ENCODE data around the gene GPN2. TPM values are rescaled to one million over a fixed set of nuclear protein-coding genes. Genes with fewer than 3 reads are reported as not detected.

GPN2 gene
- total RNA-seq (2022) (31.2 and 32.0 TPM in 2 replicates), Bru-seq, nascent RNA (percentile 76 among the genes with signal in this experiment), BruChase-seq, experiment 1, labeled RNA remaining after a 2-hour chase (percentile 84 among the genes with signal in this experiment), BruChase-seq, experiment 2, labeled RNA remaining after a 6-hour chase (percentile 84 among the genes with signal in this experiment)
- long read RNA-seq, full-length matches to known transcripts, result 45 of 51 reads
- long read RNA-seq, partial matches to known transcripts, result 2 of 51 reads
- long read RNA-seq, other reads (novel, unspliced or antisense), result 4 of 51 reads

- Histone ChIP-seq H3K4me1 (no peaks in the 10 kb centered on the region), H3K9me3 (no peaks in the 10 kb centered on the region), H3K4me3 (ENCODE audit: low read depth, low read length) (peak within 1 kb of the TSS; percentile 96), H3K36me3 (ENCODE audit: control insufficient read depth, insufficient read depth, low read length) (no peaks in the 10 kb centered on the region; the same call in none of the 2 replicates), H3K27me3 (replicated peaks; ENCODE audit: control insufficient read depth, insufficient read depth, low read length) (no peaks in the 10 kb centered on the region)
- H3K36me3 Mint-ChIP-seq (ENCODE audit: insufficient read depth, unreplicated experiment), result peaks cover 75% of the 10 kb centered on the region
- intact Hi-C loops (cut with micrococcal nuclease; ENCODE audit: unreplicated experiment), result loop anchor here (1.0 kb wide), 1 partner anchor 24 kb away; no protein-coding TSS in a partner anchor
- no peak for TF ChIP-seq CTCF (IDR thresholded peaks at IDR 0.05; ENCODE audit: insufficient read depth in 1 of 2, low read depth in 1 of 2, low read length in 1 of 2, severe bottlenecking in 1 of 2, unreplicated experiment in 1 of 2)
- no TSS peak for BruUV-seq (replicated peaks)
- H3K27ac Mint-ChIP-seq (ENCODE audit: unreplicated experiment), result peak within 1 kb of the TSS; percentile 90
- CTCF ChIA-PET, result interaction anchor here (0.6 to 1.2 kb wide), 7 partner anchors 10 to 390 kb away, joined by 3 to 5 read pairs (median 3); partner anchors contain the start of genes GPATCH3, NR0B2 and NUDC
- H3K9me3 Mint-ChIP-seq (ENCODE audit: unreplicated experiment), result no peaks in the 10 kb centered on the region
- DNase-seq, result peak; percentile 69 to 73
- peaks cover 11% of the 10 kb centered on the region for H3K4me1 Mint-ChIP-seq (ENCODE audit: low read depth, unreplicated experiment)
- POLR2A ChIA-PET, result interaction anchor here (0.6 to 2.5 kb wide), 9 partner anchors 11 to 417 kb away, joined by 3 to 23 read pairs (median 3); partner anchors contain the start of genes GPATCH3, NR0B2, PIGV and SFN
- H3K4me3 Mint-ChIP-seq (ENCODE audit: unreplicated experiment), result peak within 1 kb of the TSS; percentile 88
- H3K27me3 Mint-ChIP-seq (ENCODE audit: insufficient read depth, unreplicated experiment), result no peaks in the 10 kb centered on the region
Observed at GRCh38 chr1:26889551-26890466, at the start of gene GPN2. TSS of gene GPN2 (minus strand) at chr1:26890283. CDS start at chr1:26890096, 187 bp downstream.

- Histone ChIP-seq H3K27me3 (replicated peaks; ENCODE audit: control insufficient read depth, insufficient read depth, low read length) (no peaks in the 10 kb centered on the region), H3K4me1 (no peaks in the 10 kb centered on the region), H3K9me3 (no peaks in the 10 kb centered on the region), H3K36me3 (ENCODE audit: control insufficient read depth, insufficient read depth, low read length) (peaks cover 2% of the 10 kb centered on the region; the same call in 1 of the 2 replicates), H3K4me3 (ENCODE audit: low read depth, low read length) (no peak overlapping the region)
- intact Hi-C loops (cut with micrococcal nuclease; ENCODE audit: unreplicated experiment), result no loop called here
- POLR2A ChIA-PET, result no interaction called here
- no peaks in the 10 kb centered on the region for H3K9me3 Mint-ChIP-seq (ENCODE audit: unreplicated experiment)
- no peak overlapping the region for H3K4me3 Mint-ChIP-seq (ENCODE audit: unreplicated experiment)
- no peak for DNase-seq
- CTCF ChIA-PET, result no interaction called here
- H3K27ac Mint-ChIP-seq (ENCODE audit: unreplicated experiment), result no peak overlapping the region
- no peaks in the 10 kb centered on the region for H3K4me1 Mint-ChIP-seq (ENCODE audit: low read depth, unreplicated experiment)
- TF ChIP-seq CTCF (IDR thresholded peaks at IDR 0.05; ENCODE audit: insufficient read depth in 1 of 2, low read depth in 1 of 2, low read length in 1 of 2, severe bottlenecking in 1 of 2, unreplicated experiment in 1 of 2), result no peak
- no TSS peak for BruUV-seq (replicated peaks)
- H3K27me3 Mint-ChIP-seq (ENCODE audit: insufficient read depth, unreplicated experiment), result no peaks in the 10 kb centered on the region
- H3K36me3 Mint-ChIP-seq (ENCODE audit: insufficient read depth, unreplicated experiment), result peaks cover 65% of the 10 kb centered on the region
Observed at GRCh38 chr1:26938659-26939025, 48.6 kb upstream of the GPN2 start.

- Mint-ChIP-seq H3K27me3 (ENCODE audit: insufficient read depth, unreplicated experiment) (no peaks in the 10 kb centered on the region), H3K4me1 (ENCODE audit: low read depth, unreplicated experiment) (no peaks in the 10 kb centered on the region), H3K36me3 (ENCODE audit: insufficient read depth, unreplicated experiment) (peaks cover 61% of the 10 kb centered on the region), H3K9me3 (ENCODE audit: unreplicated experiment) (no peaks in the 10 kb centered on the region), H3K27ac (ENCODE audit: unreplicated experiment) (no peak overlapping the region), H3K4me3 (ENCODE audit: unreplicated experiment) (no peak overlapping the region)
- no peaks in the 10 kb centered on the region for H3K4me1 ChIP-seq
- no peaks in the 10 kb centered on the region for H3K9me3 ChIP-seq
- H3K27me3 ChIP-seq (replicated peaks; ENCODE audit: control insufficient read depth, insufficient read depth, low read length), result no peaks in the 10 kb centered on the region
- POLR2A ChIA-PET, result interaction anchor here (0.8 kb wide), 1 partner anchor 73 kb away, joined by 3 read pairs; no protein-coding TSS in a partner anchor
- CTCF ChIA-PET, result interaction anchor here (0.6 kb wide), 1 partner anchor 544 kb away, joined by 8 read pairs; no protein-coding TSS in a partner anchor
- H3K4me3 ChIP-seq (ENCODE audit: low read depth, low read length), result no peak overlapping the region
- peaks cover 2% of the 10 kb centered on the region; the same call in 1 of the 2 replicates for H3K36me3 ChIP-seq (ENCODE audit: control insufficient read depth, insufficient read depth, low read length)
- BruUV-seq (replicated peaks), result no TSS peak
- no peak for DNase-seq
- intact Hi-C loops (cut with micrococcal nuclease; ENCODE audit: unreplicated experiment), result no loop called here
- no peak for TF ChIP-seq CTCF (IDR thresholded peaks at IDR 0.05; ENCODE audit: insufficient read depth in 1 of 2, low read depth in 1 of 2, low read length in 1 of 2, severe bottlenecking in 1 of 2, unreplicated experiment in 1 of 2)
Observed at GRCh38 chr1:26938004-26938658, 48.0 kb upstream of the GPN2 start.
